A549 (cell line): ENCODE measurements around the gene ARID5B. TPM values are rescaled to one million over a fixed set of nuclear protein-coding genes. Genes with fewer than 3 reads are reported as not detected.

Source experiments
- ATAC-seq, 2 experiments: fragments of 200-7000 bp in 1 of 2; fragments of >200 bp in 1 of 2; cut with Nextera tagmentation in 1 of 2; cut with Tn5 transposase in 1 of 2; 3 replicates each; pipeline versions ENCODE4 v1.8.0 to v1.9.1; 2018 to 2020; ENCODE audit warnings: mild to moderate bottlenecking in 1 of 2, moderate library complexity in 1 of 2
- CTCF ChIA-PET: fragments of 300-600 bp; sonication (Branson Sonifier 250); formaldehyde crosslinking; extraction: SDS; loops from one replicate; lab custom pipeline; 2021; ENCODE audit warnings: antibody characterized with exemption, inconsistent platforms; lab: Yijun Ruan, JAX
- POLR2A ChIA-PET: fragments of 350-600 bp; formaldehyde crosslinking; extraction: SDS; loops from one replicate; lab custom pipeline; 2021; ENCODE audit warnings: antibody characterized with exemption, inconsistent platforms; lab: Yijun Ruan, JAX
- DNase-seq, 2 experiments: peaks; one replicate each; pipeline versions ENCODE4 v3.0.0 to v3.0.0-alpha.2; 2011 to 2016; ENCODE audit warnings: low read depth in 1 of 2, low spot score in 1 of 2
- FAIRE-seq: peaks from 2 replicates; lab custom pipeline; 2011; peaks lifted over from hg19 to GRCh38; lab: Jason Lieb, UNC
- H3K27ac ChIP-seq, 2 experiments: fragments of >200 bp; sonication (Bioruptor Twin); formaldehyde crosslinking; 3 replicates each; pipeline ENCODE4 v1.5.1; 2016 to 2017
- H3K4me1 ChIP-seq: fragments of >200 bp; sonication (Bioruptor Twin); formaldehyde crosslinking; 3 replicates; pipeline ENCODE4 v1.6.1; 2016
- H3K4me2 ChIP-seq: fragments of >200 bp; sonication (Bioruptor Twin); formaldehyde crosslinking; 3 replicates; pipeline ENCODE4 v1.6.1; 2016
- H3K4me3 ChIP-seq: fragments of >200 bp; sonication (Bioruptor Twin); formaldehyde crosslinking; 3 replicates; pipeline ENCODE4 v1.5.1; 2016
- H3K9me3 ChIP-seq: fragments of >200 bp; sonication (Bioruptor Twin); formaldehyde crosslinking; 3 replicates; pipeline ENCODE4 v1.6.1; 2016
- BCL3 ChIP-seq: fragments of >200 bp; sonication (Bioruptor Twin); formaldehyde crosslinking; IDR thresholded peaks from 3 replicates; pipeline ENCODE4 v1.6.1; 2016
- CBX2 ChIP-seq: fragments of 200-600 bp; sonication (generic); IDR thresholded peaks from 2 replicates; pipeline ENCODE4 v1.6.1; 2016; ENCODE audit warnings: low read depth, mild to moderate bottlenecking, borderline replicate concordance
- CBX8 ChIP-seq: fragments of 200-600 bp; sonication (generic); IDR thresholded peaks from 2 replicates; pipeline ENCODE4 v1.6.1; 2016
- CHD2 ChIP-seq: fragments of 150-350 bp; IDR thresholded peaks from 2 replicates; pipeline ENCODE4 v1.6.1; 2014; ENCODE audit warnings: low read length; ENCODE audit not compliant: partially characterized antibody
- E2F6 ChIP-seq: IDR thresholded peaks from 2 replicates; pipeline ENCODE4 v1.6.1; 2012; ENCODE audit warnings: low read depth, borderline replicate concordance
- EHF ChIP-seq: fragments of 250-450 bp; sonication (Bioruptor Pico); IDR thresholded peaks from 2 replicates; pipeline ENCODE4 v1.5.0; 2020; ENCODE audit warnings: mild to moderate bottlenecking
- ELK1 ChIP-seq: fragments of 150-350 bp; IDR thresholded peaks from 2 replicates; pipeline ENCODE4 v1.6.1; 2014; ENCODE audit warnings: low read depth, mild to moderate bottlenecking, low read length
- EP300 ChIP-seq, 2 experiments: fragments of >200 bp; sonication (Bioruptor Twin); formaldehyde crosslinking; IDR thresholded peaks; 2 replicates in 1 of 2; 3 replicates in 1 of 2; pipeline ENCODE4 v1.6.1; 2016 to 2017
- FOSL2 ChIP-seq, 2 experiments: fragments of 450-650 bp in 1 of 2; fragments of >200 bp in 1 of 2; sonication (Bioruptor Twin) in 1 of 2; formaldehyde crosslinking; IDR thresholded peaks; 2 replicates each; pipeline versions ENCODE4 v1.5.0 to v1.6.1; 2016 to 2020; ENCODE audit warnings: mild to moderate bottlenecking in 1 of 2, moderate library complexity in 1 of 2
- HDAC2 ChIP-seq: fragments of 200-600 bp; sonication (generic); IDR thresholded peaks from 2 replicates; pipeline ENCODE4 v1.6.1; 2016
- HOXB5 ChIP-seq: fragments of 250-450 bp; sonication (Bioruptor Pico); IDR thresholded peaks from 2 replicates; pipeline ENCODE4 v1.5.0; 2020; ENCODE audit warnings: mild to moderate bottlenecking, moderate library complexity
- MAFK ChIP-seq: fragments of 450-650 bp; IDR thresholded peaks from 2 replicates; pipeline ENCODE4 v1.6.1; 2014; ENCODE audit not compliant: partially characterized antibody
- MAX ChIP-seq: IDR thresholded peaks from 2 replicates; pipeline ENCODE4 v1.6.1; 2012
- POLR2A ChIP-seq: IDR thresholded peaks from 2 replicates; pipeline ENCODE4 v1.6.1; 2012; ENCODE audit warnings: mild to moderate bottlenecking, low read length
- RARB ChIP-seq: fragments of 250-450 bp; sonication (Bioruptor Pico); IDR thresholded peaks from 2 replicates; pipeline ENCODE4 v1.8.0; 2021; ENCODE audit warnings: mild to moderate bottlenecking, moderate library complexity
- RCOR1 ChIP-seq: fragments of 150-350 bp; IDR thresholded peaks from 2 replicates; pipeline ENCODE4 v1.6.1; 2014; ENCODE audit warnings: antibody characterized with exemption, low read length, low read depth
- RNF2 ChIP-seq: fragments of 200-600 bp; sonication (generic); IDR thresholded peaks from 2 replicates; pipeline ENCODE4 v1.6.1; 2016; ENCODE audit warnings: low read depth, mild to moderate bottlenecking, antibody characterized with exemption, moderate library complexity, borderline replicate concordance
- SMC3 ChIP-seq: fragments of >200 bp; sonication (Bioruptor Twin); formaldehyde crosslinking; IDR thresholded peaks from 3 replicates; pipeline ENCODE4 v1.6.1; 2018; ENCODE audit warnings: inconsistent platforms
- USF2 ChIP-seq: fragments of 450-650 bp; IDR thresholded peaks from 2 replicates; pipeline ENCODE4 v1.6.1; 2014; ENCODE audit warnings: antibody characterized with exemption
- ZFP36 ChIP-seq: fragments of 450-650 bp; IDR thresholded peaks from 2 replicates; pipeline ENCODE4 v1.6.1; 2014; ENCODE audit warnings: borderline replicate concordance; ENCODE audit not compliant: partially characterized antibody
- WGBS: methylation state at CpG from one replicate; pipeline ENCODE4 v1.1.6; 2017; ENCODE audit errors: missing lambda C conversion rate; 5-methylcytosine and 5-hydroxymethylcytosine counted together
- polyA plus RNA-seq, 4 experiments: library from polyadenylated mRNA; depleted of rRNA in 3 of 4; stranded (reverse); fragments of >200 nt; fragmentation: RNase III in 1 of 4; extraction: RNeasy Plus Mini Kit Qiagen cat#74134 plus additional on column Dnase treatment in 1 of 4; gene quantifications; 2 replicates in 3 of 4; 3 replicates in 1 of 4; pipeline ENCODE4 v1.2.3, GENCODE V29; 2011 to 2017

Gene ARID5B
- polyA plus RNA-seq, 2 of the 4 experiments (the other 2 are of a cell fraction): 0.75 to 1.6 TPM

- TF ChIP-seq USF2 (no peak), CHD2 (no peak)
- TF ChIP-seq, all 56 proteins: peak for 0
These were observed 182.1 kb downstream of the ARID5B start (continued) for GRCh38 chr10:62083412-62084267.

GRCh38 chr10:62084451-62084850, 183.0 kb downstream of the ARID5B start:
- DNase-seq: no peak

GRCh38 chr10:62085404-62085803, 183.9 kb downstream of the ARID5B start:
- FAIRE-seq (no peak), ATAC-seq (no peak), DNase-seq (no peak)
- POLR2A ChIA-PET: no interaction called here
- CTCF ChIA-PET: no interaction called here
- H3K4me2 ChIP-seq: no peak overlapping the region
- H3K4me1 ChIP-seq: peaks cover 39% of the 10 kb centered on the region
- no peaks in the 10 kb centered on the region for H3K9me3 ChIP-seq
- H3K27ac ChIP-seq: 0 out of 6 replicates have a peak overlapping the region, but pooled peaks of 1 of the 2 experiments have one; percentile 53
- 90% methylated on average over 2 of the region's 2 CpGs for WGBS
- no peak overlapping the region for H3K4me3 ChIP-seq
- TF ChIP-seq RARB (CRISPR knock-in tag) (no peak), FOSL2 (IDR thresholded peaks at IDR 0.05) (no peak), FOSL2 (CRISPR knock-in tag; IDR thresholded peaks at IDR 0.05) (no peak), RCOR1 (no peak), ZFP36 (no peak)

More at GRCh38 chr10:62084451-62084850, 183.0 kb downstream of the ARID5B start:
- FAIRE-seq (no peak), ATAC-seq (no peak)
- H3K4me1 ChIP-seq: peaks cover 39% of the 10 kb centered on the region
- TF ChIP-seq HOXB5 (CRISPR knock-in tag) (no peak), ELK1 (no peak), EHF (CRISPR knock-in tag) (no peak), MAFK (no peak), POLR2A (no peak), RNF2 (no peak), EP300 (IDR thresholded peaks at IDR 0.05) (no peak), MAX (no peak), CBX8 (no peak), SMC3 (no peak), E2F6 (no peak), BCL3 (no peak), HDAC2 (no peak), RARB (CRISPR knock-in tag) (no peak), CBX2 (no peak)
- H3K27ac ChIP-seq: peak overlapping the region in 1 of 2 experiments; percentile 78; a peak in 3 of 6 replicates
- POLR2A ChIA-PET: no interaction called here
- WGBS: 88% methylated on average over 2 of the region's 2 CpGs
- H3K4me2 ChIP-seq: peak overlapping the region; percentile 51; the same call in 2 of the 3 replicates
- H3K4me3 ChIP-seq: no peak overlapping the region
- no peaks in the 10 kb centered on the region for H3K9me3 ChIP-seq
- CTCF ChIA-PET: no interaction called here
